Cardiac muscle cell (in vitro differentiated cells and primary cell): ENCODE results near the gene ADGRA1. TPM values are rescaled to one million over a fixed set of nuclear protein-coding genes. Genes with fewer than 3 reads are reported as not detected.
"Not testable (repeated sequence)": the region's sequence is repeated elsewhere in the genome, so short reads cannot be mapped to it uniquely, and the experiment has no call there.

Experiments
- DNase-seq, 2 donors: peaks; one replicate each; pipeline versions ENCODE4 v3.0.0 to v3.0.0-alpha.2; 2010 to 2017; ENCODE audit warnings: low read depth in 1 of 2, low spot score in 1 of 2
- H3K27ac ChIP-seq: fragments of 200-600 bp; sonication (generic); 2 replicates; pipeline ENCODE4 v1.5.1; 2016
- H3K27me3 ChIP-seq: fragments of 200-600 bp; sonication (generic); 2 replicates; pipeline ENCODE4 v1.6.0; 2016; ENCODE audit warnings: control low read depth
- H3K36me3 ChIP-seq: fragments of 200-600 bp; sonication (generic); 2 replicates; pipeline ENCODE4 v1.5.1; 2016; ENCODE audit warnings: control low read depth
- H3K4me1 ChIP-seq: fragments of 200-600 bp; sonication (generic); 2 replicates; pipeline ENCODE4 v1.8.1; 2017; ENCODE audit warnings: low read depth, mild to moderate bottlenecking, mixed run types
- H3K4me3 ChIP-seq: fragments of 200-600 bp; sonication (generic); 2 replicates; pipeline ENCODE4 v1.5.1; 2016; ENCODE audit warnings: mild to moderate bottlenecking
- H3K9me3 ChIP-seq: fragments of 200-600 bp; sonication (generic); 2 replicates; pipeline ENCODE4 v1.5.1; 2017; ENCODE audit warnings: low read depth, mild to moderate bottlenecking, control low read depth
- polyA plus RNA-seq: library from polyadenylated mRNA; unstranded; fragments of >200 nt; fragmentation: Nextera tagmentation; extraction: Ambion mirVana; gene quantifications from 2 replicates; pipeline ENCODE4 v1.2.1, GENCODE V29; 2016
- total RNA-seq: library from RNA; depleted of rRNA; stranded (reverse); fragments of >200 nt; gene quantifications from 2 replicates; pipeline ENCODE4 v1.2.3, GENCODE V29; 2016
- TF ChIP-seq, protein P1 (sequence below): IDR thresholded peaks from 2 replicates; pipeline ENCODE4 v1.5.1; 2012; ENCODE audit warnings: low read depth, mild to moderate bottlenecking, low read length

ADGRA1 gene
- total and polyA plus RNA-seq, 2 experiments from 2014 or later: 0.24 to 0.67 TPM

DNA sequence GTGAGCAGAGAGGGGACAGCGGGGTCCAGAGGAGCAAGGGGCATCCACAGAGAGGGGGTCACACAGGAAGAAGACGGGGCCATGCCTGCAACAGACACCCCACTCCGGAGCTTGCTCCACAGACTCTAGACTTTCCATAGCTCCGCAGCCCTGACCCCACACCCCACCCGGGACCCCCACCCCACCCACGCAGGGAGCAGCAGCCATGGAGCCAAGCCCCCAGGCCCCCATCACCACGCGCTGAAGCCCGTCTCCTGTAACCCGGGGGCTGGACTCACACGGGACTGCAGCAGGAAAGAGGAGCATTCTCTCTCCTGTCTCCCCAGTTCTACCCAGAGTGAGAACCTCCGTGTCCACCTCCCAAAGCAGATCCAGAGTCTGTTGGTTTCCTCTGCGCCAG, 38.8 kb upstream of the ADGRA1 start:
- H3K27me3 ChIP-seq: no peaks in the 10 kb centered on the region

DNA sequence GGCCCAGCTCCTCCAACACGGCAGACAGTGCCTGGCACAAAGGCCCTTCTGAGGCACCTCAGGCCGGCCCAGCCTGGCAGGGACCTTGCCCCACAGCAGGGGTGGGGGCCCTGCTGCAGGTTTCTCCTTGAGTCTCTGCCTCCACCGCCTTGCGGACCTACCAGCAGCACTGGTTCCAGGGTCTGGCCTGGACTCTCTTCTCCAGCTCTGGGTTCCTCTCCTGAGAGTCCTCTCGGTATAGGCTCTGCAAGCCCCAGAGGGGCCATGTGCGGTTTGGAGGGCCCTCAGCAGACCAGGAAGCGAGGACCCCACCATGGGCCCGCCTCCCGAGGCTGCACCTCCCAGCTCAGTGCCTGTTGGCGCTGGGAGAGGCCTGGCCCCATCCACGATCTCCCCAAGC, 38.1 kb upstream of the ADGRA1 start:
- H3K9me3 ChIP-seq: no peaks in the 10 kb centered on the region
- H3K27me3 ChIP-seq: no peaks in the 10 kb centered on the region
- H3K36me3 ChIP-seq: no peaks in the 10 kb centered on the region
- H3K27ac ChIP-seq: no peak overlapping the region
- peaks cover 11% of the 10 kb centered on the region for H3K4me1 ChIP-seq
- DNase-seq: no peak
- H3K4me3 ChIP-seq: no peak overlapping the region
- TF ChIP-seq, protein P1, sequence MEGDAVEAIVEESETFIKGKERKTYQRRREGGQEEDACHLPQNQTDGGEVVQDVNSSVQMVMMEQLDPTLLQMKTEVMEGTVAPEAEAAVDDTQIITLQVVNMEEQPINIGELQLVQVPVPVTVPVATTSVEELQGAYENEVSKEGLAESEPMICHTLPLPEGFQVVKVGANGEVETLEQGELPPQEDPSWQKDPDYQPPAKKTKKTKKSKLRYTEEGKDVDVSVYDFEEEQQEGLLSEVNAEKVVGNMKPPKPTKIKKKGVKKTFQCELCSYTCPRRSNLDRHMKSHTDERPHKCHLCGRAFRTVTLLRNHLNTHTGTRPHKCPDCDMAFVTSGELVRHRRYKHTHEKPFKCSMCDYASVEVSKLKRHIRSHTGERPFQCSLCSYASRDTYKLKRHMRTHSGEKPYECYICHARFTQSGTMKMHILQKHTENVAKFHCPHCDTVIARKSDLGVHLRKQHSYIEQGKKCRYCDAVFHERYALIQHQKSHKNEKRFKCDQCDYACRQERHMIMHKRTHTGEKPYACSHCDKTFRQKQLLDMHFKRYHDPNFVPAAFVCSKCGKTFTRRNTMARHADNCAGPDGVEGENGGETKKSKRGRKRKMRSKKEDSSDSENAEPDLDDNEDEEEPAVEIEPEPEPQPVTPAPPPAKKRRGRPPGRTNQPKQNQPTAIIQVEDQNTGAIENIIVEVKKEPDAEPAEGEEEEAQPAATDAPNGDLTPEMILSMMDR: no peak

More for the DNA sequence above, 38.8 kb upstream of the ADGRA1 start:
- no peaks in the 10 kb centered on the region for H3K36me3 ChIP-seq
- H3K9me3 ChIP-seq: no peaks in the 10 kb centered on the region
- H3K27ac ChIP-seq: no peak overlapping the region
- no peak overlapping the region for H3K4me3 ChIP-seq
- peaks cover 11% of the 10 kb centered on the region for H3K4me1 ChIP-seq
- no peak for DNase-seq
- TF ChIP-seq, protein P1: no peak

DNA sequence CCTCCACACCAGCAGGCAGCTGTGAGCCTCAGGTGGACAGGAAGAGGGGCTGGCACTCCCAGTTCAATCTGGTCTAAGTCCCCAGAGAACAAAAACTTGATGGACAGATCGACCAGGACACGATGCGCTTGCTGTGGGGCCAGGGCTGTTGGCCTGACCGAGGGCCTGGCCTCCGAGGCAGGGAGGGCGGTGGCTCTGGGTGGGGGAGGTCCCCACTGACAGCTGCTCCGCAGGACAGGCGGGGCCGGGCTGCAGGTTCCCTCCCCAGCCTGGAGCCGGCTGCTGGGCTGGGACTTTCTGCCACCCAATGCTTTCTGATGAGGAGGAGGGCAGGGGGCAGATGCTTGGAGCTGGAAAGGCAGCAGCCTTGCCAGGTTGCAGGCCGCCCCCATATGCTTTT, 37.4 kb upstream of the ADGRA1 start:
- no peak overlapping the region for H3K4me3 ChIP-seq
- TF ChIP-seq, protein P1: no peak
- no peaks in the 10 kb centered on the region for H3K27me3 ChIP-seq
- H3K36me3 ChIP-seq: no peaks in the 10 kb centered on the region
- H3K27ac ChIP-seq: no peak overlapping the region
- peaks cover 11% of the 10 kb centered on the region for H3K4me1 ChIP-seq
- no peaks in the 10 kb centered on the region for H3K9me3 ChIP-seq
- no peak for DNase-seq

DNA sequence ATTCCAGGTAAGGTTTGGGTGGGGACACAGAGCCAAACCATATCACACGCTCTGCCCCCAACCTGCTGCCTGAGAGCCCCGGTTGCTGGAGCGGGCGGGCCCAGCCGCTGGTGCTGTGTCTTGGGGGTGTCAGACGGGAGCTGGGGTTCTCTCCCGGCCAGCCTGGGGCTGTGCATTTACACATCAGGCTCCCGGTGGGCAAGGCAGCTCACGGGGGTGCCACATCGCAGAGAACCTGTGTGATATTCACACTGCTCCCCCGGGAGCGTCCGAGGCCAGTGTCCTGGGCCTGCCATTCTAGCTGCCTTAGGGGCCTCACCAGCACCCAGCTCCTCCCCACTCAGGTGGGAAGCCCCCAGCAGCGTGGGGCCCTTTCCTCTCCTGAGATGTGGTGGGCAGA, 35.6 kb upstream of the ADGRA1 start:
- H3K9me3 ChIP-seq: no peaks in the 10 kb centered on the region
- no peak overlapping the region for H3K4me3 ChIP-seq
- DNase-seq: no peak
- no peak overlapping the region for H3K27ac ChIP-seq
- H3K27me3 ChIP-seq: peaks cover 2% of the 10 kb centered on the region
- TF ChIP-seq, protein P1: no peak
- no peaks in the 10 kb centered on the region for H3K36me3 ChIP-seq
- H3K4me1 ChIP-seq: no peaks in the 10 kb centered on the region

DNA sequence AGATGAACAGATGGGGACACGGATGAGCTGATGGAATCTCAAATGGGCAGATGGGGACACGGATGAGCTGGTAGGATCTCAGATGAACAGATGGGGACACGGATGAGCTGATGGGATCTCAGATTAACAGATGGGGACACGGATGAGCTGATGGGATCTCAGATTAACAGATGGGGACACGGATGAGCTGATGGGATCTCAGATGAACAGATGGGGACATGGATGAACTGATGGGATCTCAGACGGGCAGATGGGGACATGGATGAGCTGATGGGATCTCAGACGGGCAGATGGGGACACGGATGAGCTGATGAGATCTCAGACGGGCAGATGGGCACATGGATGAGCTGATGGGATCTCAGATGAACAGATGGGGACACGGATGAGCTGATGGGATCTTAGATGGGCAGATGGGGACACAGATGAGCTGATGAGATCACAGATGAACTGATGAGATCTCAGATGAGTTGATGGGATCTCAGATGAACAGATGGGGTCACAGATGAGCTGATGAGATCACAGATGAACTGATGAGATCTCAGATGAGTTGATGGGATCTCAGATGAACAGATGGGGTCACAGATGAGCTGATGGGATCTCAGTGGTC, 34.1 kb upstream of the ADGRA1 start:
- H3K27me3 ChIP-seq, H3K27ac ChIP-seq: not testable (repeated sequence)

DNA sequence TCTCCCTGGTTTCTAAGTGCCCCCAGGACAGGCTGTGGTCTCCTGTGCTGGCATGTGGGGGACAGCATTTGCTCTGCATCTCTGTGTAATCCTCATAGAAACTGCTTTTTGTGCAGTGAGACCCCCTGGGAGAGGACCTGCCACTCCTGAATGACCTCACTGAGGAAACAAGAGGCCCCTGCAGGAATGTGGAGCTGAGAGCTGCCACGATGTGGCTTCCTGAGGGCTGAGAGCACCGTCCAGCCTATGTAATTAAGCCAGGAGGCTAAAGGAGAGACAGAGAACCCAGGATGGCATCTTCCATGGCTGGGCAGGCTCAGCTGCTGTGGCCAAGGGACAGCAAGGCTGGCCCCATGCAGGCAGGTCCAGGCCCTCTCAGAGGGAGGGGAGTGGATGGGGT, 32.3 kb upstream of the ADGRA1 start:
- Histone ChIP-seq H3K27me3 (peaks cover 2% of the 10 kb centered on the region), H3K4me1 (no peaks in the 10 kb centered on the region), H3K9me3 (no peaks in the 10 kb centered on the region), H3K4me3 (no peak overlapping the region), H3K36me3 (no peaks in the 10 kb centered on the region), H3K27ac (no peak overlapping the region)
- TF ChIP-seq, protein P1: no peak
- DNase-seq: no peak

More for the DNA sequence above, 34.1 kb upstream of the ADGRA1 start:
- H3K4me3 ChIP-seq, DNase-seq, H3K4me1 ChIP-seq, H3K9me3 ChIP-seq, H3K36me3 ChIP-seq: not testable (repeated sequence)
